AG09319 (cell line): Measurements from ENCODE around the gene PAK2.
"Not testable (repeated sequence)": the region's sequence is repeated elsewhere in the genome, so short reads cannot be mapped to it uniquely, and the experiment has no call there.

Experiments
- DNase-seq: peaks from one replicate; pipeline ENCODE4 v3.0.0-alpha.2; 2010; ENCODE audit warnings: low read depth; ENCODE audit errors: extremely low read depth
- TF ChIP-seq, protein P1 (sequence below): IDR thresholded peaks from 2 replicates; pipeline ENCODE4 v1.5.1; 2011; ENCODE audit warnings: low read depth, mild to moderate bottlenecking, inconsistent platforms, low read length, moderate library complexity

PAK2 gene

DNA sequence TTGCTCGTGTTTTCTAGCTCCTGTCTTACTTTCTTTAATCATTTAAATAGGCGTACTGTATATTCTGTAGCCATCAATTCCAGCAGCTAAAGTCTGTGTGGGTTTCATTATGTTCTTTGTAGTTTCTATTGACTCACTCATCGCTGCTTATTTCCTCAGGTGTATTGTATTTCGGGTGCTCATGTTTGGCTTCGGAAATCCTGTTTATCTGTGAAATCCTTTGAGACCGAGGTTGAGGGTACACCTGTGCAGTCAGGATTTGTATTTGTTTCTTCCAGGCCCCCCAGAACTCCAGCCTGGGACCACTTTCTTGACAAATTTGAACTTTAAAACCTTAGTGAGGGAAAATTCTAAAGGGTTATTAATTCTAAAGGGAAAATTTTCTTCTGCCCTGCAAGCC, 2.0 kb upstream of the PAK2 start:
- DNase-seq: no peak
- TF ChIP-seq, protein P1, sequence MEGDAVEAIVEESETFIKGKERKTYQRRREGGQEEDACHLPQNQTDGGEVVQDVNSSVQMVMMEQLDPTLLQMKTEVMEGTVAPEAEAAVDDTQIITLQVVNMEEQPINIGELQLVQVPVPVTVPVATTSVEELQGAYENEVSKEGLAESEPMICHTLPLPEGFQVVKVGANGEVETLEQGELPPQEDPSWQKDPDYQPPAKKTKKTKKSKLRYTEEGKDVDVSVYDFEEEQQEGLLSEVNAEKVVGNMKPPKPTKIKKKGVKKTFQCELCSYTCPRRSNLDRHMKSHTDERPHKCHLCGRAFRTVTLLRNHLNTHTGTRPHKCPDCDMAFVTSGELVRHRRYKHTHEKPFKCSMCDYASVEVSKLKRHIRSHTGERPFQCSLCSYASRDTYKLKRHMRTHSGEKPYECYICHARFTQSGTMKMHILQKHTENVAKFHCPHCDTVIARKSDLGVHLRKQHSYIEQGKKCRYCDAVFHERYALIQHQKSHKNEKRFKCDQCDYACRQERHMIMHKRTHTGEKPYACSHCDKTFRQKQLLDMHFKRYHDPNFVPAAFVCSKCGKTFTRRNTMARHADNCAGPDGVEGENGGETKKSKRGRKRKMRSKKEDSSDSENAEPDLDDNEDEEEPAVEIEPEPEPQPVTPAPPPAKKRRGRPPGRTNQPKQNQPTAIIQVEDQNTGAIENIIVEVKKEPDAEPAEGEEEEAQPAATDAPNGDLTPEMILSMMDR: no peak

DNA sequence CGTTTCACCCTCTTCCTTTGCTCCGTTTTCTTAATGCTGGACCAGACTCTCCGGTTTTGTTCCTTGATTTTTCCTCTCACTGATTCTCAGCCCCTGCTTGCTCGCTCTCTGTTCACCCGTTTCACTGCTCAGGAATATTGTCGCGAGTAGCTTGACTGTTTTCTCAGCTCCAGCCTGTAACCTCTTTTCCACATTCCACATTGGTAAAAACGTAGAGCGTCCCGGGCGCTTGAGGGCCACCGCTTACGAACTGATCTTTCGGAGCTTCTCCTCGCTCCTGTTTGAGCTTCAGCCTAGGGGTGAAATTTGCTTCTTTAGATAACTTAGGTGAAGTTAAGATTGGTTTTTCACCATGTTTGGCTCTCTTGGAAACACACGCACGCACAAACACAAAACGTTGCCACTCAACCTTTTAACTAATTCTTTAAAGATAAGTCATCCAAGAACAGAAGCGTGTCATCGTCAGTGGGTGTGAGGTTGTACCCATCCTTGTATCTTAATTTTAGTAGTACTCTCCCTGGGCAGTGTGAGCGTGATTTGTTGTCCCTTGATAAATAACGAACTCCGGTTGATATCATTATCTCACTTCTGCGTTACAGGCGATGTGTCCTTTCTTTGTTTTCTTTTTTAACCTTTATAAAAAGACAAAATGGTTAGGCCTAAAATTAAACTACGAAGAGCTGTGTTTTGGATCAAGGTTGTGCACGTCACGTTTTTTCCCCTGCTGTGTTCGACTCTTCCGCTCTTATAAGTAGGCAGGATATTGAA, 1.0 kb downstream of the PAK2 start:
- TF ChIP-seq, protein P1: no peak
- no peak for DNase-seq

GRCh38 chr3:196741249-196741889, 1.7 kb downstream of the PAK2 start:
- TF ChIP-seq, protein P1: no peak
- DNase-seq: no peak

- DNase-seq: not testable (repeated sequence)
Observed at GRCh38 chr3:196743569-196743968, 3.9 kb downstream of the PAK2 start.

GRCh38 chr3:196749125-196749524, 9.5 kb downstream of the PAK2 start:
- no peak for DNase-seq
- TF ChIP-seq, protein P1: no peak

- TF ChIP-seq, protein P1: no peak
- DNase-seq: no peak
Observed at GRCh38 chr3:196753201-196753600, 13.5 kb downstream of the PAK2 start.

DNA sequence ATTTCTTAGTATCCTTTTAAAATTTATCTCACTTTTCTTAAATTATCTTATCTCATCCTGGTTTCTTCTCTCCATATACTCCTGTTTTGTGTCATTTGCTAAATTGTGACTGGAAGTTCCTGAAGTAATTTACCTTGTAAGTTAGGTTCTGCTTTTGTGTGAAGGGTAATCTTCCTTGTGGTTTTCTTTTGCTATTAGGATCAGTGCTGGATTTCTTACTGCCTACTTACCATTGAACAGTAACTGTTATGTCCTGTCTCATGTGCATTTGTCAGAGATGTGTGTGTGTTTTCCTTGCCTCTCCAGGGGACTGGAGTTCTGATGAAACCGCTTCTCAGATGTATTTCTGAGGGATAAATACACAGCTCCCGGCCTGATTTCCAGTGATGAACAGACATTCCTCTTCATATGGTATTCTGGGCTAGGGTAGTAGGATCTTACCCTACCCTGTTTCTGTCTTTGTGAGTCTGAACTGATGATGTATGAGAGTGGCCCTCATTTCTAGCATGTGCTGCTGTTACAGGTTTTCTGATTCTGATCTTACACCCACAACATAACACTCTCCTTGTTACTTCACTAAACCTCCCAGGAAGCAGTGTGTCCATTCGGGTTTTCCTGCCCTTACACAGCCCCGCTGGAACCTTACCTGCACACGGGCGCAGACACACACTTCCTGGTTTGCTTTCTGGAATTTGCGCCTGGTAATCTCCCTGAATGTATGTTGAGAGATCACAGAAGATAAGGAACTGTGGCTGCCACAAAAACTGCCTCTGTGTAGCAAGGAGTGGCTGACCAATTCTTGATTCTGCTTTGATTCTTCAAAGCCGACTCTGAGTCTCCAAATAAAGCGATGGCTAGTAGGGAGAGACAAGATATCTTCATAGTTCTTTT, 14.7 kb downstream of the PAK2 start:
- TF ChIP-seq, protein P1: no peak
- no peak for DNase-seq
